NCI-H446 treated with DMSO at 0.1 percent for 48 hours (cell line): ENCODE data around the gene DMRT1.

Experiments used
- DNase-seq: peaks from one replicate; lab custom pipeline; 2025; lab: John Stamatoyannopoulos, UW

DMRT1 gene

GRCh38 chr9:841371-842209, at the start of gene DMRT1:
Gene DMRT1 (plus strand): TSS chr9:841697. CDS start chr9:841839, 142 bp downstream.
- DNase-seq: no peak

- DNase-seq: no peak
Observed at GRCh38 chr9:792331-793260, 48.9 kb upstream of the DMRT1 start.

GRCh38 chr9:794386-794785, 47.1 kb upstream of the DMRT1 start:
- no peak for DNase-seq

GRCh38 chr9:795869-796268, 45.6 kb upstream of the DMRT1 start:
- no peak for DNase-seq

GRCh38 chr9:800591-801150, 40.8 kb upstream of the DMRT1 start:
- no peak for DNase-seq

GRCh38 chr9:801399-802071, 40.0 kb upstream of the DMRT1 start:
- DNase-seq: no peak

- no peak for DNase-seq
Observed at GRCh38 chr9:804026-804425, 37.5 kb upstream of the DMRT1 start.

GRCh38 chr9:805151-805550, 36.3 kb upstream of the DMRT1 start:
- DNase-seq: no peak

- no peak for DNase-seq
Observed at GRCh38 chr9:806285-807156, 35.0 kb upstream of the DMRT1 start.

GRCh38 chr9:811106-811531, 30.4 kb upstream of the DMRT1 start:
- no peak for DNase-seq

- no peak for DNase-seq
Observed at GRCh38 chr9:818958-819357, 22.5 kb upstream of the DMRT1 start.

GRCh38 chr9:826500-827280, 14.8 kb upstream of the DMRT1 start:
- no peak for DNase-seq

GRCh38 chr9:840343-840742, 1.2 kb upstream of the DMRT1 start:
- DNase-seq: no peak

- DNase-seq: no peak
Observed at GRCh38 chr9:842635-843426, 1.3 kb downstream of the DMRT1 start.

GRCh38 chr9:843427-843785, 1.9 kb downstream of the DMRT1 start:
- DNase-seq: no peak

GRCh38 chr9:846852-847251, 5.4 kb downstream of the DMRT1 start:
- DNase-seq: no peak

GRCh38 chr9:847505-847904, 6.0 kb downstream of the DMRT1 start:
- no peak for DNase-seq

GRCh38 chr9:849431-849830, 7.9 kb downstream of the DMRT1 start:
- DNase-seq: no peak

GRCh38 chr9:852539-852938, 11.0 kb downstream of the DMRT1 start:
- DNase-seq: no peak

- DNase-seq: no peak
Observed at GRCh38 chr9:859251-859650, 17.8 kb downstream of the DMRT1 start.
